ENCODE measurements around the gene DCXR.
A peak's percentile ranks its signal among the peaks of the same experiment; 100 is the strongest.
"Not testable (repeated sequence)": the region's sequence is repeated elsewhere in the genome, so short reads cannot be mapped to it uniquely, and the experiment has no call there.

Gene DCXR

DNA sequence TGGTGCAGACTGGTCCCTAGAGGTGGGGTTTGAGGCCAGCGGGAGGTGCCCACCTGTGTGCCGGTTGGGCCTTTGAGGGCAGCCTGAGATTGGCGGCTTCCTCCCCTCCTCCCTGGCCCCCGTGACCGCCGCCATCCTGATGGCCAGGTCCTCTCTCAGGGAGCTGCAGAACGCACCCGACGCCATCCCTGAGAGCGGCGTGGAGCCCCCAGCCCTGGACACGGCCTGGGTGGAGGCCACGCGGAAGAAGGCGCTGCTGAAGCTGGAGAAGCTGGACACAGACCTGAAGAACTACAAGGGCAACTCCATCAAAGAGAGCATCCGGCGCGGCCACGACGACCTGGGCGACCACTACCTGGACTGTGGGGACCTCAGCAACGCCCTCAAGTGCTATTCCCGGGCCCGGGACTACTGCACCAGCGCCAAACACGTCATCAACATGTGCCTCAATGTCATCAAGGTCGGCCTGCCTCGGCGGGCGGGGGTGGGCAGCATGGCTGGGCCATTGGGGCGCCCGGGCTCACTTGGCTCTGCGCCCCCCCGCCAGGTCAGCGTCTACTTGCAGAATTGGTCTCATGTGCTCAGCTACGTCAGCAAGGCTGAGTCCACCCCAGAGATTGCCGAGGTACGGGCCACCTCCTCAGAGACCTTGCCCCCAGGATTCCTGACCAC is 17.0 kb upstream of the DCXR start:
- DNase-seq, result no peak

DNA sequence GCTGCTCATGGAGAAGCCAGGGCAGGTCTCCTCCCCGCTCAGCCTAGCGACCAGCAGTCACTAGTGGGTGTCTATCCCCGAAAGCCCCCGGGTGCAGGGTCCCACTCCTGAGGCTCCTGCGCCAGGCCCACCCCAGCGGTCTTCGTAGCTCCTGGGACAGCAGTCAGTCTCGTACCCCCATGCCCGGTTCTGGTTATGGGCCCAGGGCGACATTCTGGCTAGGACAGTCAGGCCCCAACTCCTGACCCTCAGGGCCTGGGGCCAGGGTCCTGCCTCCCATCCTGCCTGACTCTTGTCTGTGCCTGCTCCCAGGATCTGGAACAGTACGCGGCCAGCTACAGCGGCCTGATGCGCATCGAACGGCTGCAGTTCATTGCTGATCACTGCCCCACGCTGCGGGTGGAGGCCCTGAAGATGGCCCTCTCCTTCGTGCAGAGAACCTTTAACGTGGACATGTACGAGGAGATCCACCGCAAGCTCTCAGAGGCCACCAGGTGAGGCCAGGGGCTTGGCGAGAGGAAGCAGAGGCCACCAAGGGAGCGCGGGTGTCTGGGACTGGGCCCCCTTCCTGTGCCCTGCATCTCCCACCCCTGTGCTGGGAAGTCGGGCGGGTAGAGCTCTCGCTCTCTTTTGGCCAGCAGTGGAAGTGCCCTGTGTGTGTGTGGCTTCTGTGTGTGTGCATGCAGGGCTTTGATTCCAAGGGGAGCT is 16.2 kb upstream of the DCXR start:
- no peak for DNase-seq

DNA sequence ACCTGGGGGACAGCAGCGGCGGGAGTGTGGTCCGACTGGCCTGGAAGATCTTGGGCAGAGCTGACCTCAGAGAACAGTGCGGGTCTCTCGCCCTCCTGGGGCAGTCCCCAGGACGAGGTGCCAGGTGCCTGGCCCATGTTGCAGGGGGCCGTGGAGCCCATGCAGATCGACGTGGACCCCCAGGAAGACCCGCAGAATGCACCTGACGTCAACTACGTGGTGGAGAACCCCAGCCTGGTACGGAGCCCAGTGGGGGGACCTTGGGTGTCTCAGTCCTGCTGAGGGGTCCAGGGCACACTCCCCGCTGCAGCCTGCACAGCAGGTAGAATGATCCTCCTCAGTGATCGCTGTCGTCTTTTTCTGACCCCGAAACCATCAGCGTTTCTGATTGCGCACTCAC is 15.6 kb upstream of the DCXR start:
- no peak for DNase-seq

DNA sequence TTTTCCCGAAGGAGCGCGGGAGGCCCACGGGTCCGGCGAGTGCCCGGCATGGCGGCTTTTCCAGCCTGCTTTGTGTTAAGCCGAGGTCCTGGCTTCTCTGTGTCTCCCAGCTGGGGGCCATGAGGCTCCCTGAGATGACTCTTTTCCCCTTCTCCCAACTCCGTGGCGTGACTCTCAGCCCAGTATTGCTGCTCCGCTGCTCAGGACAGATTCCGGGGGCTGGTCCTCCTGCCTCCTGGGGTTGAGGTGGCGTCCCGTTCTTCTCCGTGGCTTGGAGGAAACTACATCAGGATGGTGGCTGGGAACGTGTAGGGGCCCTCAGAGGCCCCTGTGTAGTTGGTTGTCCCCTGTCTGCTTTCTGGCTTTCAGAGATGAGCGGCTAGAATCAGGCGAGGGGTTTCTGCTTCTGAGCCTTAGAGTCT is 15.2 kb upstream of the DCXR start:
- no peak for DNase-seq

DNA sequence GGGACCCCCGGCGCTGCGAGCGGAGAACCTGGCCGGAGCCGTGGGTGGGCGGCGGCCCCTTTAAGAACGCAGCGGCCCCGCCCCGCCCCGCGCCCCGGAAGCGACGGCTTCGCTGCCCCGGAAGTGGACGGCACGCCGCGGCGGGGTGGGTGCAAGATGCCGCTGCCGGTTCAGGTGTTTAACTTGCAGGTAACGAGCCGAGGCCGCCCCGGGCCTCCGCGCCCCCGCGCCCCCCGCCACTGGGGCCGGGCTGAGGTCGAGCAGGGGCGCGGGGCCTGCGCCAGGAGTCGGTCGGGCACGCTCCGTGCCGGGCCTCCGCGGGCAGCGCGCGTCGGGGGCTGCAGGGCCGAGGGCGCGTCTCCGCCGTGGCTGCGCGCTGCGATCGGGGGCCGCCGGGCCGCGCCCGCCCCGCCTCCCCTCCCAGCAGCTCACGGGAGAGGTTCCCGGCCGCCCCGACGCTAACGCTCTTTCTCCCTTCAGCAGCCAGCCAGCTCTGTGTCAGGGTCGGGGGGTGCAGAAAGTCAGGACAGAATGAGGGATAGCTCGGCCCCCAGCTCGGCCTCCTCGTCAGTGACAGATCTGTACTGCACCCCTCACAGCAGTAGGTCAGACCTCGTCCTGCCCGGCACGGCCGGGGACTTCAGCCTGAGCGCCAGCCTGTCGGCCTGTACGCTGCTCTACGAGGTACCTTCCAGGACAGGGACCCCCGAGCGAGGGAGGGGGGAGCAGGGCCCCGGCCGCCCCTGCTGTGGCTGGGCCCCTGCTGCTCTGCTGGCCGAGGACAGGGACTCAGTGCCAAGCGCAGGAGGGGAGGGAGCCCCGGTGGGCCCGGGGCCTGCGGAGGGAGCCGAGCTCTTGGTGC is 14.5 kb upstream of the DCXR start, which contains the start of the genes GPS1 and RFNG:
Gene GPS1, plus strand, starts transcription at position 123 of the 862 bp plus-strand sequence. Its CDS starts 34 bp downstream, at position 157.
Gene RFNG, minus strand, starts transcription at position 36 of the 862 bp plus-strand sequence. CDS start 45 bp downstream, outside the sequence.
- peak; percentile 78 for DNase-seq

DNA sequence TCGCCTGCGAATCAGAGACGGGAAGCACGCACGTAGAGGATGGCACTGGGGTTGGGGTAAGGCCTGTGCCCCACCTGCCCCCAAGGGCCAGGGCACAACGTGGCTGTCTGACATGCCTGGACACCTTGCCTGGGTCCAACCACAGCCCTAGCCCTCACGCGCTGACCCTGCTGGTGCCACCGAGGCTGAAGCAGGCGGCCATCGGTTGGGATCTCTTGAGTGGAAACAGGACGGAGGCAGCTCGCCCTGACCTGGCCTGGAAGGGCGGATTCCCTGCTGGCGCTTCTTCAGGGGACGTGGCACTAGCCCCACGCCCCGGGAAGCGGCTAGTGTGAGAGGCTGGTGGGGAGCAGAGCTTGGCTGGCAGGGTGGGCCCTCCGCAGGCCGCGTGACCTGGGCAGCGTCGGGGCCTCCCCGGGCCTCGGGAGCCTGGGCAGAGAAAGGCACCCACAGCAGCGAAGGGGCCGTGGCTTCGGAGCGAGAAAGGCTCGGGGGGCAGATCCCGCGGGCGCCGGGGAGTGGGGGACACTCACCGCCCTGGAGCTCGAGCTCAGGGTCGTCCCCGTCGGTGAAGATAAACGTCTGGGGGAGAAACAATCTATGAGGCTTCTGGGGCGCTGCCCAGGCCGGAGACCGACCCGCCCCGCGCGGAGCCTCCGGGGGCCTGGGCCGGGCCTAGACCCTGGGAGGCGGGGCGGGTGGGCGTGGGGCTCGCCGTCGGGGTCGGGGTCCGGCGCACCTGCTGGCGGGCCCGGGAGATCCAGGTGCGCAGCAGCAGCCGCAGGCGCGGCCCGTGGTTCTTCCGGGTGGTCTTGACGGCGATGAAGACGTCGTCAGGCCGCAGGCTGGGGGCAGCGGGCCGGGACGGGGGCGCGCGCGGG is 13.5 kb upstream of the DCXR start:
- DNase-seq, result no peak

DNA sequence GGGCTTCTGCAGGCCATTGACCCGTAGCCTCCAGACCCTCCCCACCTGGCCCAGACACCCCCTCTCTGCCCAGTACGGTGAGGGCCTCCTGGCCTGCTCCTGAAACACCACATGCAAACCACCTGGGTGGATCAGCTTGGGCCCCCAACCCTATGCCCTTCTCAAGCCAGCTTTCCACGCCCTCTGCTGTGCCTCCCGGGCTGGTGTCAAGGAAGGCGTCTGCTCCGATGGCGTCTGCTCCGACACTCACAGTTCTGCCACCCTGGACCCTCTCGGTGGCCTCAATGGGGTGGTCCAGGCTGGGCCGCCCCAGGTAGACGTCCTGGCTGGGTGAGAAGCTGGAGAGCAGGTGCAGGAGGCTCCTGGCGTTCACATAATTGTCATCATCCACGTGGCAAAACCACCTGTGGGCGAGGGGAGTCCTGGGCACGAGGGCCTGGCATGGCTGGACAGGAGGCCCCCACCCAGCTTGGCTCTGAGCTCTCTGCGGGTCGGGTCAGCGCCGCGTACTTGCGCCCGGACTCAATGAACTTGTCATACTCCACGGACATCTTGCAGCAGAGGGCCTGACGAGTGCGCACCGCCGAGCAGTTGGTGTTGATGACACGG is 12.8 kb upstream of the DCXR start:
- DNase-seq, result no peak

DNA sequence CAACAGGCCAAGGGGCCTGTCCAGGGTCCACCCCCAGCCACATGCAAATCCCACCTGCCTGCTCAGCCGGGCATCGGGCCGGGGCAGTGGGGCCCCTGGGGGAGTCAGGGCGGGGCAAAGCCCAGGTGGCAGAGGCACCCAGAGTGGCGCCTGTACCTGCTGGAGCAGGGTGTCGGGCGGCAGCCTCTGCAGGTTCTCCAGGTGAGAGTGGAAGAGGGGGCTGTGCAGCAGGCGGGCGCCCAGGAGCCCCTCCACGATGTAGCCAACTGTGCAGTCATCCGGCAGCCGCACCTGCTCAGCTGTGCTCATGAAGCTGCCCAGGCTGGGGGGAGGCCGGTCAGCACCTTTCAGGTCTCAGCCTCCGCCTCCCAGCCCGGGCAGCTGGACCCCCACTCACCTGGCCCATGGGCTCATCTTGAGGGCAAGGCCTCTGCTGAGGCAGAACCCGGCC is 12.0 kb upstream of the DCXR start:
- no peak for DNase-seq

DNA sequence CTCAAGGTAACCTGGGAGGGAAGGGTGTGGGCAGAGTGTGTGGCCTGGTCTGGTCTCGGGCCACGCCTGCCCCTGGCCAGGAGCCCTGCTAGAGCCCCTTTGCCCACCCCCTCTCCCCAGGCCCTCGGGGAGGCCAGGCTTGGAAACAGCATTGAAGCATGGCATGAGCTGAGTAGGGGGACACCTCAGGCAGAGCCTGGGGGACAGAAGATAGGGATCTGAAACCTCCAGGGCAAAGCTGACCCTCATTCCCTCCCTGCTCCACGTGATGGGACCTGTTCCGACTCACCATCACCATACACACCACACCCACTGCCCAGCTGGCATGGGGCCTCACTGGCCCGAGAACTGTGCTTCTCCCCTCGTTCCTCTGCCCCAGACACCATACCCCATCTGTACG is 11.6 kb upstream of the DCXR start:
- DNase-seq, result no peak

DNA sequence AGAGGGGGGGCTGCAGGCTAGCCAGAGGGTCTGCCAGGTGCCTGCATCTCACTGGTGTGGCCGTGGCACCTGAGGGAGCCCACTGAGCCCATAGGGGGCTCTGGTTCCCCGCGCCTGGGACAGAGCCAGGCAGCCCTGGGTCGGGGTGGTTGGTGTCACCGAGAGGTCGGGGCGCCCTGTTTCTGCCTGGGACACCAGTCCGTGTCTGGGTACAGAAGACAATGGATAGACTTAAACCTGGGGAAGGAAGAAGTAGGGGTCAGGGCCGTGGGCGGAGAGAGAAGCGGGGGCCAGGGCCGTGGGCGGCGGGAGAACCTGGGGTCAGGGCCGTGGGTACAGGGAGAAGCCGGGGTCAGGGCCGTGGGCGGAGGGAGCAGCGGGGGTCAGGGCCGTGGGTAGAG is 11.1 kb upstream of the DCXR start:
- no peak for DNase-seq

DNA sequence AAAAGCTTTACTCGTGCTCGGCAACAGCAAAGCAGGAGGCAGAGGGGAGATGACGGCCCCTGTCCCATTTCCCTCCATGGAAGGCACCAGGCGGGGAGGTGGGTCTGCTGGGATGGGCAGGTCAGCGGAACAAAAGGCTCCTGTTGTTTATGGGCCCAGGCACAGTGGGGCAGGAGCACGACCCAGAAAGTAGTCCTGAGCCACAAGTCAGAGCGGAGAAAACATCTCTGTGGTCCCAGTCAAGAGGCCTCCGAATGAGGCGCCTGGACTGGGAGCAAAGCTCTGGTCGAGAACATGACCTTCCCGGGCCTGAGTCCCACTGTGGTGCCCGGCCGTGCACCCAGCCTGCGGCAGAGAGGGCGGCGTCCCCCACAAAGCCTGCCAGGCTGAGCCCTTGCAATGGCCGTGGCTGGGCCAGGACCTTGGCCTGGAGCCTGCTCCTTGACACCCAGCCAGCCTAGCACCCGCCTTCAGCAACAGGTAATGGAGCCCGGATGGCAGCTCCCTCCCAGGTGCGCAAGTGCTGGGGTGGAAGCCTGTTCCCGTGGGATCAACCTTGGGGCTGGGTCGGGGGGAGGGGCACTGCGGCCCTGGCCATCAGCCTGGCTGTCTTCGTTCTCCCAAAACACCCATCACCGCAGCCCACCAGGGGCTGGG is 10.5 kb upstream of the DCXR start:
- no peak for DNase-seq

DNA sequence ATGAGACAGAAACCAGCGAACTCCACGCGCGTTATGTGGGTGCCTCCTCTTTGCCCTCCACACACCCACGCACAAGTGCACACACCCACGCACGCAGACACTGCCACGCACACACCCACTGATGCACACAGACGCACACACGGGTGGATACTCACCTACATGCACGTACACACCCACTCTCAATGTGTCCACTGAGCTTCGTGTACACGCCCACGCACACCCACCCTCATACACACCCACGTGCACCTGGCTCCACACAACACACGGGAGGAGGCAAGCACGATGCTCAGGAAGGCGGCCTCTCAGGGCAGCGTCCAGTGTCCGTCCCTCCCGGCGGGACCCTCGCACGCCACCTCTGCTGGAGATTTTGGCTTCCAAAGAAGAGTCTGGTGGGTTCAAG is 9.9 kb upstream of the DCXR start:
- no peak for DNase-seq

DNA sequence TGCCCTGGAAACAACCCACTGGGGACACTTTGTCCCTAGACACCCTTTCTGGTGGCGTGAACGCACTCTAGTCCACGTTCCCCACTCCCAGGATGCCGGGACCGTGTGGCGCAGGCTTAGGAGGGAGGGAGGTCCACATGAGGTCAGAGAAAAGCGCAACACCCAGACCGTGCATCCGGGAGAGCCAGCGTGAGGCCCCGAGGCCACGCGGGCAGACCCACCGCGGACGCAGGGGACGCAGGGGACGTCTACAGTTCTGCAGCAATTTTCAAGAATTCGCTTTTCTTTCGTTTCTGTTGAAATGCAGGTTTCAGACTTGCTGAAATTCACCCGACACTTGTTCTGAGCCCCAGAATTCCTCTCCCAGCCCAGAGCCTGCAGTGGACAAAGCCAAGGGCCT is 9.4 kb upstream of the DCXR start:
- no peak for DNase-seq

DNA sequence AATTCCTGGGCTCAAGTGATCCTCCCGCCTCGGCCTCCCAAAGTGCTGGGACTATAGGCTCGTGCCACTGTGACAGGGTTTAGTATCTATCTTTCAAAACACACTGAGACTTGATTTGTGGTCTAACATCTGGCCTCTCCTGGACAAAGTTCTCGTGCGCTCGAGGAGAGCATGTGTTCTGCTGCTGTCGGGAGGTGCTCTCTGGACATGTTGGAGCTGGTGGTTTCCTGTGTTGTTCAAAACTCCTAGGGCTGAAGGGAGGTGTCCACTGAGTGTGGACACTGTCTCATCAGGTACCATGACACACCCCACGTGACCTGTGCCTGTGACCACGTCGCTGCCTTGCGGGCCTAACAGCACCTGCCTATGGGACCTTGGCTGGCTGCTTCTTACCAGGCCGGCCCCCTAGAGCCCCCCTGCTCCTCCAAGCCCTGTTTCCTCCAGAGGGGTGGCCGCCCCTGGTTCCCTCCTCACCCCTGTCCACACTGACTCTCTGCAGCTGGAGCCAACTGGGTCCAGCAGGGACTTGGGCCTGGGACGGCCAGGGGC is 8.5 kb upstream of the DCXR start:
- DNase-seq, result no peak

DNA sequence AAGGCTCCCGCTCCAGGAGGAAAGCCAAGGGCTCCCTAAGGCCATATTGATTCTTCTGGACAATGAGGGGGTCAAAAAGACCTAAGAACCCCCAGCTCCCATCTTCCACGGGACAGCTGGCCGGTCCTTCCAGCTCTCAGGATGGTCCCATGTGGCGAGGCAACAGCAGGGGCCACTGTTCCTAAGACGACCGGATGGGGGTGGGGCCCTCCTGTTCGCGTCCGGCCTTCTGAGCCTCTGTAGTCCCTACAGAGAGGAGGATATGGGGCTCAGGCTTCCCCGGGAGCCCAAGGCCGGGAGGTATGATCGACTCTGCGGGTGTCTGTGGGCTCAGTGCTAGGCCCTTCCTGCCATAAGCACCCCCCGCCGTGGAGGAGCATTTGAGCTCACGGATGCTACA is 6.0 kb upstream of the DCXR start:
- DNase-seq, result no peak

DNA sequence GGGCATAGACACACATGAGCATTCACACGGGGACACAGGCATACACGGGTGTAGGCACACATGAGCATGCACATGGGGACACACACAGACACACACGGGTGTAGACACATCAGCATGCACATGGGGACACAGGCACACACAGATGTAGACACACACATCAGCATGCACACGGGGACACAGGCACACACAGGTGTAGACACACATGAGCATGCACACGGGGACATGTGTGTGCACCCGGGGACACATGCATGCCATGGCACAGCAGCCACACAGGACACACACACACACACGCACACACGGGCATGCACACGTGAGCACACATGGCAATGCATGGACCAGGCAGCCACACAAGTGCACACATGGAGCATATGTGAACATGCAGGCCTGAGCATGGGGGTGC is 5.2 kb upstream of the DCXR start:
- DNase-seq, result no peak

DNA sequence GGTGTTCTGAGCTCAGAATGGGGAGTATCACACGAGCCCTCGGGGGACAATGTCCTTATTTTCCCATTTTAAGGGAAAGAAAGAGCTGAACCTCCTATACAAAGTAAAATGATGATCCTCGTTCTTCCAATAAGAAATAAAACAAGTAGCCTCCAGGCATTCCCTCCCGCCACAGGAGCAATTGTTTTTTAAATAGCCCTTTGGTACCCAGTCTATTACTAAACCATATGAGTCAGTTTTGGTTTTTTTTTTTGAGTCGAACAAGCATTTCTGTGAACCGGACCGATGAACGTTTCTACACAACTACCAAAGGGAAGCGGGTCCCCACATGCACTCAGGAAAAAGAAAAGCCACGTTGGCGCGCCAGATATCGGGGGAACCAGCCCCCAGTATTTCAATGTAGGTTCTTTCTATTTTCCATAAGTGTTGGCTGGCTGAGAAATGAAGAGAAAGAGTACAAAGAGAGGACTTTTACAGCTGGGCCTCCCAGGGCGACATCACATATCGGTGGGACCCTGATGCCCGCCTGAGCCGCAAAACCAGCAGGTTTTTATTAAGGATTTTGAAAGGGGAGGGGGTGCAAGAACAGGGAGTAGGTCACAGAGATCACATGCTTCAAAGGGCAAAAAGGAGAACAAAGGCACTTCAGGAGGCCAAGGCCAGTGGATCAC is 3.8 kb upstream of the DCXR start:
- DNase-seq, result no peak

DNA sequence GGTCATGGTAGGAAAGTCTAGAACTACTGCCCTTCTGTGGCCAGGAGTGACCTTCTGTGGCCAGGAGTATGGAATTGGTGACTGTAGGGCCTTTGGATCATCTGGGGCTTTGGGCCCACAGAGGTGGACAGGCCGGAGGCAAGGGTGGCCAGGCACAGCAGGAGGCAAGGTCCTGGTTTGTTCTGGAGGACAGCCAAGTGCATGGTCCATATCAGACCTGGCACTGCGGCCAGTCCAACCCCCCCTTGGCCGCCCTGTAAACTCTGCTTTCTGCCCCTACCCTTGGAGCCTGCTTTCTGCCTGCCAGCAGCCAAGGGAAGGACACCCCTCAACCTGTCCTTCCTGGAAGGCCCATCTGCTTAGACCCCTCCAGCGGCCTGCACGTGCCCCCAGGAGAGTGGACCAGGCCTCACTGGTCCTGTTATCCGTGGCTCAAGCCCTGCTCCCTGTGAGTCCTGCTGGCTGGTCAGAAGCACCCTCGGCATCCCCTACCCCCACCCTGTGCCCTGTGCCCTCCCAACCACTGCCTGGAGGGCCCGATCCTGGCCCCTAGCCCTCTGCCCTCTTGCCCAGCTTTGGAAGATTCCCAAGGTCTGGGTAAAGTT is 2.3 kb upstream of the DCXR start:
- no peak for DNase-seq

DNA sequence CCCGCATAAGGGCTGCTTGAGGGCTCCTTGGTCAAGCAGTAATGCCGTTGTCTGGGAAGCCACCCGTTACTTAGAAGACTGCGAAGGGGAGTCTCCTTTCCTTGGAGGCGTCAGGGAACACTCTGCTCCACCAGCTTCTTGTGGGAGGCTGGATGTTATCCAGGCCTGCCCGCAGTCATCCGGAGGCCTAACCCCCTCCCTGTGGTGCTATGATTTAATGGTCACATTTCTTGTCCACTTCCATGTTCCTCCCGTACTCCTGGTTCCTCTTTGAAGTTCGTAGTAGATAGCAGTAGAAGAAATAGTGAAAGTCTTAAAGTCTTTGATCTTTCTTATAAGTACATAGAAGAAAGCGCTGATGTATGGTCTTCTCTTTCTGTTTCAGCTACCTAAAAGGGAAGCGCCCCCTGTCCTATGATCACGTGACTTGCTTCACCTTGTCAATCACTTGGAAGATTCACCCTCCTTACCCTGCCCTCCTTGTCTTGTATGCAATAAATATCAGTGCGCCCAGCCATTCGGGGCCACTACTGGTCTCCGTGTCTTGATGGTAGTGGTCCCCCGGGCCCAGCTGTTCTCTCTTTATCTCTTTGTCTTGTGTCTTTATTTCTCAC is 1.4 kb upstream of the DCXR start:
- DNase-seq, result not testable (repeated sequence)

DNA sequence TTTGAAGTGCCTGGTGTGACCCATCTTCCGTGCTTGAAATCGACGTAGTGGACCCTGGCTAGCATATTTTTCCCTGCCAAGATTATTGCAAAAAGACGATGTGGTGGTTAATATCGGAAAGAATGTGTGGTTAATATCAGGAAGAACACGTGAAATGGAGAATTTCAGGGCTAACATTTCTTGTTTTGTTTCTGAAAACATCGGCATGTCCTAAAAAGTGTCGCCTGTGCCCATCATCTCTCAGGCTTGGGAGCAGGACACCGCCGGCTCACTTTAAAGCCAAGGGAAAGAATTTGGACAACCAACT is 345 bp upstream of the DCXR start:
- DNase-seq, result no peak

All from stimulated activated CD4-positive, alpha-beta T cell treated with anti-CD3 and anti-CD28 coated beads, Interleukin-1b, Interleukin-23, amount 100 ng/mL, for 48 hours (primary cell).